Gastrocnemius medialis (tissue), 4 donors: Measurements from ENCODE around the gene LELP1. TPM values are rescaled to one million over a fixed set of nuclear protein-coding genes. Genes with fewer than 3 reads are reported as not detected.
"Not testable (repeated sequence)": the region's sequence is repeated elsewhere in the genome, so short reads cannot be mapped to it uniquely, and the experiment has no call there.

Source experiments
- ATAC-seq, 2 donors: fragments of 150-250 bp; one replicate each; pipeline ENCODE4 v1.9.1; 2016
- DNase-seq, 2 donors: peaks; one replicate each; pipeline ENCODE4 v3.0.0-alpha.2; 2019
- H3K27ac ChIP-seq, 4 donors: fragments of 200-600 bp; sonication (generic); 1 replicate in 1 of 4; 2 replicates in 3 of 4; pipeline ENCODE4 v1.5.1; 2016 to 2018; ENCODE audit warnings: mild to moderate bottlenecking in 2 of 4, moderate library complexity in 1 of 4
- H3K27me3 ChIP-seq, 3 donors: fragments of 200-600 bp; sonication (generic) in 2 of 3; 1 replicate in 1 of 3; 2 replicates in 2 of 3; pipeline versions ENCODE4 v1.5.1 to v1.6.0; 2016 to 2019; ENCODE audit warnings: mild to moderate bottlenecking in 1 of 3, moderate library complexity in 1 of 3
- H3K36me3 ChIP-seq, 2 donors: fragments of 200-600 bp; sonication (generic) in 1 of 2; one replicate each; pipeline ENCODE4 v1.5.1; 2017 to 2018
- H3K4me1 ChIP-seq, 2 donors: fragments of 200-600 bp; sonication (generic) in 1 of 2; one replicate each; pipeline ENCODE4 v1.5.1; 2016 to 2017; ENCODE audit warnings: mild to moderate bottlenecking in 2 of 2
- H3K4me3 ChIP-seq, 4 donors: fragments of 200-600 bp; sonication (generic) in 3 of 4; 1 replicate in 1 of 4; 2 replicates in 3 of 4; pipeline ENCODE4 v1.5.1; 2016 to 2019; ENCODE audit warnings: mild to moderate bottlenecking in 2 of 4
- H3K9me3 ChIP-seq, 3 donors: fragments of 200-600 bp; sonication (generic) in 2 of 3; 1 replicate in 1 of 3; 2 replicates in 2 of 3; pipeline ENCODE4 v1.5.1; 2016 to 2019
- CTCF ChIP-seq, 5 experiments: fragments of 450-650 bp in 3 of 5; fragments of 200-600 bp in 2 of 5; sonication (generic) in 2 of 5; IDR thresholded peaks in 4 of 5; conservative IDR thresholded peaks in 1 of 5; 1 replicate in 4 of 5; 2 replicates in 1 of 5; pipeline ENCODE4 v1.5.1; 2016 to 2019; ENCODE audit warnings: antibody characterized with exemption in 5 of 5, mild to moderate bottlenecking in 3 of 5, moderate library complexity in 3 of 5
- POLR2A ChIP-seq, 2 donors: fragments of 450-650 bp; IDR thresholded peaks; one replicate each; pipeline ENCODE4 v1.6.1; 2017; ENCODE audit warnings: antibody characterized with exemption in 2 of 2, mild to moderate bottlenecking in 2 of 2, moderate library complexity in 2 of 2
- in situ Hi-C, 4 donors: fragments of 200-750 bp; cut with MboI; loops; one replicate each; pipeline versions ENCODE4 v1.15.0 to v1.8.0; 2017; ENCODE audit warnings: low sequenced_read_pairs in 4 of 4
- intact Hi-C: fragments of 100-400 bp; cut with DNase I; formaldehyde crosslinking; loops from one replicate; pipeline ENCODE4 v1.15.1; 2023; ENCODE audit warnings: low total_unique reads
- total RNA-seq, 4 donors: library from RNA; depleted of rRNA; stranded (reverse); fragments of >200 nt; gene quantifications; one replicate each; pipeline versions ENCODE4 v1.1.0 to v1.2.3, GENCODE V29; 2016

The LELP1 gene
- total RNA-seq, 4 donors from 2014 or later = not detected

DNA sequence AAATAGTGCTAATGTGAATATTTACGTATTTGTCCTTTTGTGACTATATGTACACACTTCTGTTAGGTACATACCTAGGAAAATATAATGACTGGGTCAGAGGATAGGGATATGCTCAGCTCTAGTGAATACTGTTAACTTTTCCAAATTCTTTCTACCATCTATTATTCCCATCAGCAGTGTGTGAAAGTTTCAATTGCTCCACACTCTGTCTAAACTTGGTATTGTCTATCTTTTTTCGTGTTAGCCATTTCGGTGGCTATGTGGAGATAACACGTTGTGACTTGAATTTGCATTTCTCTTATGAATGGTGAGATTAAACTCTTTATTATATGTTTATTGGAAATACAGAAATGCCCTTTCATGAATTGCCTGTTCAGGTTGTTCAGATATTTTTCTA lies 22.7 kb upstream of the LELP1 start:
- Histone ChIP-seq H3K4me1 (no peaks in the 10 kb centered on the region), H3K27ac (no peak overlapping the region), H3K27me3 (no peaks in the 10 kb centered on the region), H3K9me3 (no peaks in the 10 kb centered on the region), H3K4me3 (no peak overlapping the region), H3K36me3 (no peaks in the 10 kb centered on the region)
- in situ Hi-C loops = no loop called here
- no peak for ATAC-seq
- no peak for DNase-seq
- intact Hi-C loops = no loop called here
- TF ChIP-seq CTCF (IDR thresholded peaks at IDR 0.05 in 4 of 5, conservative IDR thresholded peaks at IDR 0.05 in 1 of 5) (no peak), POLR2A (IDR thresholded peaks at IDR 0.05) (no peak)

DNA sequence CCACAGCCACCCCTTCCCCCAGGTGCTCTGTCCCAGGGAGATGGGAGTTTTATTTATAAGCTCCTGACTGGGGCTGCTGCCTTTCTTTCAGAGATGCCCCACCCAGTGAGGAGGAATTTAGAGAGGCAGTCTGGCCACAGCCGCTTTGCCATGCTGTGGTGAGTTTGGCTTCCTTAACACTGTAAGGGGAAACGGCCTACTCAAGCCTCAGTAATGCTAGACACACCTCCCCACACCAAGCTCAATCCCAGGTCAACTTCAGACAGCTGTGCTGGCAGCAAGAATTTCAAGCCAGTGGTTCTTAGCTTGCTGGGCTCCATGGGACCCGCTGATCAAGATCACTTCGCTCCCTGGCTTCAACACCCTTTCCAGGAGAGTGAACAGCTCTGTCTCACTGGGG lies 14.9 kb upstream of the LELP1 start:
- in situ Hi-C loops, H3K9me3 ChIP-seq, ATAC-seq, DNase-seq, H3K27ac ChIP-seq, H3K27me3 ChIP-seq, H3K36me3 ChIP-seq, H3K4me1 ChIP-seq, intact Hi-C loops, H3K4me3 ChIP-seq: not testable (repeated sequence)

GRCh38 chr1:153190373-153190772 lies 12.9 kb upstream of the LELP1 start:
- no peak overlapping the region for H3K27ac ChIP-seq
- no peaks in the 10 kb centered on the region for H3K27me3 ChIP-seq
- no peak overlapping the region for H3K4me3 ChIP-seq
- intact Hi-C loops (no loop called here), in situ Hi-C loops (no loop called here)
- TF ChIP-seq POLR2A (IDR thresholded peaks at IDR 0.05) (no peak), CTCF (IDR thresholded peaks at IDR 0.05 in 4 of 5, conservative IDR thresholded peaks at IDR 0.05 in 1 of 5) (no peak)
- H3K9me3 ChIP-seq = no peaks in the 10 kb centered on the region
- DNase-seq (no peak), ATAC-seq (no peak)
- H3K36me3 ChIP-seq = no peaks in the 10 kb centered on the region
- H3K4me1 ChIP-seq = no peaks in the 10 kb centered on the region

GRCh38 chr1:153192697-153193096 lies 10.5 kb upstream of the LELP1 start:
- no peak for DNase-seq
- ATAC-seq = no peak
- no peak overlapping the region for H3K4me3 ChIP-seq
- intact Hi-C loops (no loop called here), in situ Hi-C loops (no loop called here)
- no peak overlapping the region for H3K27ac ChIP-seq
- no peaks in the 10 kb centered on the region for H3K9me3 ChIP-seq
- no peaks in the 10 kb centered on the region for H3K27me3 ChIP-seq
- TF ChIP-seq CTCF (IDR thresholded peaks at IDR 0.05 in 4 of 5, conservative IDR thresholded peaks at IDR 0.05 in 1 of 5) = no peak
- TF ChIP-seq POLR2A (IDR thresholded peaks at IDR 0.05) = no peak
- H3K4me1 ChIP-seq = no peaks in the 10 kb centered on the region
- no peaks in the 10 kb centered on the region for H3K36me3 ChIP-seq

GRCh38 chr1:153194331-153195050 lies 8.7 kb upstream of the LELP1 start:
- no peak overlapping the region for H3K27ac ChIP-seq
- TF ChIP-seq POLR2A (IDR thresholded peaks at IDR 0.05) (no peak), CTCF (IDR thresholded peaks at IDR 0.05 in 4 of 5, conservative IDR thresholded peaks at IDR 0.05 in 1 of 5) (no peak)
- no peaks in the 10 kb centered on the region for H3K27me3 ChIP-seq
- no peaks in the 10 kb centered on the region for H3K9me3 ChIP-seq
- H3K36me3 ChIP-seq = no peaks in the 10 kb centered on the region
- H3K4me3 ChIP-seq = no peak overlapping the region
- no peak for ATAC-seq
- H3K4me1 ChIP-seq = no peaks in the 10 kb centered on the region
- DNase-seq = no peak
- in situ Hi-C loops = no loop called here
- intact Hi-C loops = no loop called here
